PC-3 (cell line): ENCODE data around the gene SIT1.

Experiments
- CTCF ChIP-seq: fragments of 300-600 bp; sonication (generic); conservative IDR thresholded peaks from 2 replicates; pipeline ENCODE4 v1.5.1; 2017; ENCODE audit warnings: antibody characterized with exemption, low read depth, mild to moderate bottlenecking, low read length
- EZH2 ChIP-seq: fragments of 300-600 bp; sonication (generic); IDR thresholded peaks from one replicate; pipeline ENCODE4 v1.6.1; 2017; ENCODE audit warnings: antibody characterized with exemption, mild to moderate bottlenecking, low read length; ENCODE audit not compliant: unreplicated experiment
- EZH2phosphoT487 ChIP-seq: fragments of 300-600 bp; sonication (generic); IDR thresholded peaks from 2 replicates; pipeline ENCODE4 v1.6.1; 2018; ENCODE audit warnings: mild to moderate bottlenecking, antibody characterized with exemption, low read length, borderline replicate concordance

GRCh38 chr9:35698231-35698630, 47.5 kb upstream of the SIT1 start:
- TF ChIP-seq CTCF, result no peak
- no peak for TF ChIP-seq EZH2
- TF ChIP-seq EZH2phosphoT487, result no peak
